Right atrium auricular region (tissue), 2 donors: Measurements from ENCODE around the gene GPR183. TPM values are rescaled to one million over a fixed set of nuclear protein-coding genes. Genes with fewer than 3 reads are reported as not detected.

Experiments
- DNase-seq: peaks from one replicate; pipeline ENCODE4 v3.0.0-alpha.2; 2019; ENCODE audit warnings: low spot score
- H3K27ac ChIP-seq, 2 donors: fragments of 200-600 bp; sonication (generic); 1 replicate in 1 of 2; 2 replicates in 1 of 2; pipeline ENCODE4 v1.5.1; 2016 to 2019
- H3K27me3 ChIP-seq, 2 donors: fragments of 200-600 bp; sonication (generic); one replicate each; pipeline versions ENCODE4 v1.5.1 to v1.6.0; 2017 to 2019
- H3K36me3 ChIP-seq: fragments of 200-600 bp; sonication (generic); one replicate; pipeline ENCODE4 v1.5.1; 2016
- H3K4me1 ChIP-seq, 2 donors: fragments of 200-600 bp; sonication (generic); one replicate each; pipeline versions ENCODE4 v1.5.1 to v1.6.0; 2017 to 2019
- H3K4me3 ChIP-seq, 2 donors: fragments of 200-600 bp; sonication (generic); 1 replicate in 1 of 2; 2 replicates in 1 of 2; pipeline ENCODE4 v1.5.1; 2017 to 2019; ENCODE audit warnings: mild to moderate bottlenecking in 1 of 2, moderate library complexity in 1 of 2
- H3K9me3 ChIP-seq, 2 donors: fragments of 200-600 bp; sonication (generic); one replicate each; pipeline ENCODE4 v1.5.1; 2019
- CTCF ChIP-seq, 2 donors: fragments of 200-600 bp; sonication (generic); IDR thresholded peaks; one replicate each; pipeline ENCODE4 v1.5.1; 2019; ENCODE audit warnings: antibody characterized with exemption in 2 of 2
- total RNA-seq, 2 donors: library from RNA; depleted of rRNA; stranded (reverse); fragments of >200 nt; gene quantifications; one replicate each; pipeline ENCODE4 v1.1.0, GENCODE V29; 2016

The GPR183 gene
- total RNA-seq, 2 donors from 2014 or later = 7.6 to 13.3 TPM

GRCh38 chr13:99347911-99348451 is 40.8 kb upstream of the GPR183 start:
- Histone ChIP-seq H3K27ac (no peak overlapping the region), H3K4me3 (no peak overlapping the region), H3K9me3 (no peaks in the 10 kb centered on the region), H3K27me3 (no peaks in the 10 kb centered on the region), H3K36me3 (peaks cover 6% of the 10 kb centered on the region), H3K4me1 (no peaks in the 10 kb centered on the region)
- no peak for TF ChIP-seq CTCF (IDR thresholded peaks at IDR 0.05)
- DNase-seq = no peak

- no peak for TF ChIP-seq CTCF (IDR thresholded peaks at IDR 0.05)
- no peak overlapping the region for H3K4me3 ChIP-seq
- no peaks in the 10 kb centered on the region for H3K27me3 ChIP-seq
- peaks cover 9% of the 10 kb centered on the region for H3K36me3 ChIP-seq
- H3K4me1 ChIP-seq = no peaks in the 10 kb centered on the region
- DNase-seq = no peak
- no peak overlapping the region for H3K27ac ChIP-seq
- H3K9me3 ChIP-seq = no peaks in the 10 kb centered on the region
These were observed 40.2 kb upstream of the GPR183 start for GRCh38 chr13:99347335-99347878.

DNA sequence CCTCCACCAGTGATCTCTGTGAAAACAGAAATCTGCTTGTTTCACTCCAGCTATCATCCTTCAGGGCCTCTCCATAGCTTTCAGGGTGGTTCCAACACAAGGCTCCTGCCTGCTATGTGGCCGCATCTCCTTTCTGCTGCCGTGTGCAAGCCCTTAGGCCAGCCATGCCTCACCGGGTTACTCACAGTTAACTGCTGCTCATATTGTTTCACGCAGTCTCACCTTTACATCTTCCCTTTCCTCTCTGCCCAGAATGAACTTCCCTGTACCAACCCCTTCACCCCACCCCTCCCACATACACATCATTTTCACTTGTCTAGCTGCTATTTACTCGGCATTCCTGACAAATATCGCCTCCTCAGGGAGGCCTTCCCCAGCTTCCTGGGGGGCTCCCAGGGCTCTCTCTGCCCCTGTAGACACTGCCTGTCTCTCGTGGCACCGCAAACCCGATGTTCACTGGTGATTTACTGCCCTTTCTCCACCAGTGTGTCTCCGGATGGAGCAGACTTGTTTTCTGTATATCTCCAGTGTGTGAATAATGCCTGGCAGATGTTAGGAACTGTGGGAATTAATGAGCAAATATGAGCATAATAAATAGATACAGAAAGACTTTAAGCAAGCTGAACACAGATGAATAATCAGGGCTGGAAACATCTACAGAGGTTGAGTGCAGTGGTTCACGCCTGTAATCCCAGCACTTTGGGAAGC is 39.3 kb upstream of the GPR183 start:
- Histone ChIP-seq H3K4me3 (no peak overlapping the region), H3K27me3 (no peaks in the 10 kb centered on the region), H3K4me1 (no peaks in the 10 kb centered on the region), H3K9me3 (no peaks in the 10 kb centered on the region), H3K36me3 (peaks cover 16% of the 10 kb centered on the region), H3K27ac (no peak overlapping the region)
- no peak for TF ChIP-seq CTCF (IDR thresholded peaks at IDR 0.05)
- DNase-seq = no peak

- no peaks in the 10 kb centered on the region for H3K9me3 ChIP-seq
- no peak for DNase-seq
- peaks cover 21% of the 10 kb centered on the region for H3K36me3 ChIP-seq
- no peak for TF ChIP-seq CTCF (IDR thresholded peaks at IDR 0.05)
- H3K27me3 ChIP-seq = no peaks in the 10 kb centered on the region
- no peaks in the 10 kb centered on the region for H3K4me1 ChIP-seq
- H3K27ac ChIP-seq = no peak overlapping the region
- no peak overlapping the region for H3K4me3 ChIP-seq
These were observed 38.1 kb upstream of the GPR183 start for GRCh38 chr13:99345345-99345744.

DNA sequence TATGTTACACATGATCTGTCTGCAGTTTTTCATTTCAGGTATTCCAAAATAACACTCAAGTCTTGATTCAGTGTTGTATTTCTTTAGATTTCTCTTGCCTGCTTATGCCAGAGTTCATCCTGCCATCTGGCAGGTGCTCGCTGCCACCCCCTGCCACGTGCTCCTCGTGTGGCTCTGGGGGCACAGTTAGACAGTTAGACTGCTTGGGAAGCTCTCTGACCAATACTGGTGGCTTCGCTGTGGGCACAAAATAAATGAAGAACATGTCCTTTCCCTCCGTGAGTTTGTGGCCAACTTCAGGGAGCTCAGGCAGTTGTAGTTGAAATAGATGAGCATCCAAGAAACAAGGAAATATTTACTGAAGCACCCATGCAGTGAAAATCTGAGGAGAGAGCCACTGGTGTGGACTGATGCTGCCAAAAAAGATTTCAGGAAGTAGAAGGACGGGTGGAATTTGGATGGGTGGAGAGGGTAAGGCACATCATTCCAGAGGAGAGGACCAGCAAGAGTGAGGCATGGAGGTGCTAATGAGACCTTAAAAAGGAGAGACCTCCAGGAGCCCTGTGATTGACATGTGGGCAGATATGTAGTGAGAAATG is 37.5 kb upstream of the GPR183 start:
- DNase-seq = no peak
- H3K9me3 ChIP-seq = no peaks in the 10 kb centered on the region
- H3K27ac ChIP-seq = no peak overlapping the region
- no peaks in the 10 kb centered on the region for H3K27me3 ChIP-seq
- peaks cover 21% of the 10 kb centered on the region for H3K36me3 ChIP-seq
- no peak overlapping the region for H3K4me3 ChIP-seq
- no peak for TF ChIP-seq CTCF (IDR thresholded peaks at IDR 0.05)
- no peaks in the 10 kb centered on the region for H3K4me1 ChIP-seq
